ENCODE results near the gene MIF4GD.

- TF ChIP-seq CTCF (IDR thresholded peaks at IDR 0.05; ENCODE audit: borderline replicate concordance, extremely low read depth, low read length, poor library complexity, severe bottlenecking) (no peak), EZH2 (IDR thresholded peaks at IDR 0.05; ENCODE audit: borderline replicate concordance, low read depth, low read length, severe bottlenecking) (no peak)
Measured at GRCh38 chr17:75237100-75238014, 33.7 kb downstream of the MIF4GD start.
